OCI-LY3 (cell line): ENCODE results near the gene MNDA.
A peak's percentile ranks its signal among the peaks of the same experiment; 100 is the strongest.

Experiments used
- H2AFZ ChIP-seq: fragments of 200-600, 300-600 bp; shearing (Covaris generic); 2 replicates; pipeline ENCODE4 v1.6.0; 2014; ENCODE audit warnings: antibody characterized with exemption, low read depth, low read length
- H3K27ac ChIP-seq: fragments of 200-600, 300-600 bp; sonication (generic); 2 replicates; pipeline ENCODE4 v1.5.1; 2014; ENCODE audit warnings: mild to moderate bottlenecking, low read length, moderate library complexity, mixed read lengths
- H3K27me3 ChIP-seq: fragments of 200-600, 300-600 bp; sonication (generic); 2 replicates; pipeline ENCODE4 v1.6.1; 2014; ENCODE audit warnings: low read depth, low read length, mixed read lengths
- H3K36me3 ChIP-seq: fragments of 200-600, 300-600 bp; sonication (generic); replicated peaks from 2 replicates; pipeline ENCODE3; 2014; ENCODE audit warnings: low read depth, low read length, mixed read lengths
- H3K4me1 ChIP-seq: fragments of 300-600, 200-600 bp; sonication (generic); 2 replicates; pipeline ENCODE4 v1.6.1; 2014; ENCODE audit warnings: low read length, mixed read lengths
- H3K4me2 ChIP-seq: fragments of 200-600, 300-600 bp; sonication (generic); 2 replicates; pipeline ENCODE4 v1.6.1; 2014; ENCODE audit warnings: low read length, mixed read lengths
- H3K4me3 ChIP-seq: fragments of 300-600, 200-600 bp; sonication (generic); 2 replicates; pipeline ENCODE4 v1.5.1; 2014; ENCODE audit warnings: antibody characterized with exemption, mild to moderate bottlenecking, low read length, moderate library complexity
- H3K79me2 ChIP-seq: fragments of 300-600, 200-600 bp; shearing (Covaris generic); 2 replicates; pipeline ENCODE4 v1.6.1; 2014; ENCODE audit warnings: mild to moderate bottlenecking, low read length, mixed read lengths
- H3K9ac ChIP-seq: fragments of 300-600, 200-600 bp; shearing (Covaris generic); 2 replicates; pipeline ENCODE4 v1.6.0; 2014; ENCODE audit warnings: mild to moderate bottlenecking, low read length, moderate library complexity
- H3K9me3 ChIP-seq: fragments of 200-600, 300-600 bp; shearing (Covaris generic); 2 replicates; pipeline ENCODE4 v1.6.1; 2014; ENCODE audit warnings: low read length, mixed read lengths; ENCODE audit not compliant: insufficient read depth
- H4K20me1 ChIP-seq: fragments of 200-600, 300-600 bp; sonication (generic); 2 replicates; pipeline ENCODE4 v1.6.1; 2016; ENCODE audit warnings: low read length, mixed read lengths; ENCODE audit not compliant: insufficient read depth
- EZH2phosphoT487 ChIP-seq: fragments of 200-600 bp; shearing (Covaris generic); IDR thresholded peaks from 2 replicates; pipeline ENCODE4 v1.6.1; 2018; ENCODE audit warnings: antibody characterized with exemption, mixed run types, low read depth
- TF ChIP-seq, protein P1 (sequence below): fragments of 200-600, 300-600 bp; sonication (generic); IDR thresholded peaks from 2 replicates; pipeline ENCODE4 v1.5.1; 2014; ENCODE audit warnings: antibody characterized with exemption, low read length, low read depth

Gene MNDA

DNA sequence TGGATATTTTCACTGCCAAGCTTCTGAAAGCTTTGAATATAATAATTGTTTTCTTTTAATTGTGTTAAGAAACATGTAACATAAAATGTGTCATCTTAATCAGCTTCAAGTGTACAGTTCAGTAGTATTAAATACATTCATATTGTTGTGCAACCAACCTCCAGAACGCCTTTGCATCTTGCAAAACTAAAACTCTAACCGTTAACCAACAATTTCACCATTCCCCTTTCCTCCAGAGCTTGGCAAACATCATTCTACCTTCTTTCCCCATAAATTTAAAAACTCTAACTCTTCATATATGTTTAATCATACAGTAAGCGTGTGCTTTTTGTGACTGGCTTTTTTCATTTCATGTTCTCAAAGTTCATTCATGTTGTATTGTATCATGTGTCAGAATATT is 2.1 kb downstream of the MNDA start:
- Histone ChIP-seq H3K4me1 (peaks cover 19% of the 10 kb centered on the region), H3K27ac (peak overlapping the region; percentile 23; the same call in 1 of the 2 replicates), H3K36me3 (peaks cover 18% of the 10 kb centered on the region), H3K4me3 (peak overlapping the region; percentile 38), H3K4me2 (peak overlapping the region; percentile 11; the same call in 1 of the 2 replicates), H3K9me3 (peaks cover 22% of the 10 kb centered on the region), H4K20me1 (no peaks in the 10 kb centered on the region), H3K9ac (no peak overlapping the region; the same call in 1 of the 2 replicates), H2AFZ (no peak overlapping the region), H3K27me3 (no peaks in the 10 kb centered on the region), H3K79me2 (peaks cover 24% of the 10 kb centered on the region; the same call in 1 of the 2 replicates)
- TF ChIP-seq, protein P1, sequence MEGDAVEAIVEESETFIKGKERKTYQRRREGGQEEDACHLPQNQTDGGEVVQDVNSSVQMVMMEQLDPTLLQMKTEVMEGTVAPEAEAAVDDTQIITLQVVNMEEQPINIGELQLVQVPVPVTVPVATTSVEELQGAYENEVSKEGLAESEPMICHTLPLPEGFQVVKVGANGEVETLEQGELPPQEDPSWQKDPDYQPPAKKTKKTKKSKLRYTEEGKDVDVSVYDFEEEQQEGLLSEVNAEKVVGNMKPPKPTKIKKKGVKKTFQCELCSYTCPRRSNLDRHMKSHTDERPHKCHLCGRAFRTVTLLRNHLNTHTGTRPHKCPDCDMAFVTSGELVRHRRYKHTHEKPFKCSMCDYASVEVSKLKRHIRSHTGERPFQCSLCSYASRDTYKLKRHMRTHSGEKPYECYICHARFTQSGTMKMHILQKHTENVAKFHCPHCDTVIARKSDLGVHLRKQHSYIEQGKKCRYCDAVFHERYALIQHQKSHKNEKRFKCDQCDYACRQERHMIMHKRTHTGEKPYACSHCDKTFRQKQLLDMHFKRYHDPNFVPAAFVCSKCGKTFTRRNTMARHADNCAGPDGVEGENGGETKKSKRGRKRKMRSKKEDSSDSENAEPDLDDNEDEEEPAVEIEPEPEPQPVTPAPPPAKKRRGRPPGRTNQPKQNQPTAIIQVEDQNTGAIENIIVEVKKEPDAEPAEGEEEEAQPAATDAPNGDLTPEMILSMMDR, result no peak

DNA sequence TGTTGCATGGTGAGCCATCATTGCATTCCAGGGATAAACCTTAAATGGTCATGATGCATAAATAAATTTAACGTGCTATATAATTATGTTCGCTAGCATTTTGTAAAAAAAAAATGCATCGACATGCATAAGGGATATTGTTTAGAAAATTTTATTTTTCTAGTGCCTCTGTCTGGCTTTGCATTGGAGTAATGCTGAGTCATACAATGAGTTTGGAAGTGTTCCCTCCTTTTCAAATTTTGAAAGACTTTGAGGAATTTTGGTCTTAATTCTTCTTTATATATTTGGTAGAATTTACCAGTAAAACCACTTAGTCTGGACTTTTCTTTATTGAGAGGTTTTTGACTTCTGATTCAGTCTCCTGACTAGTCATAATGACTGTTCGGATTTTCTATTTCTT is 4.9 kb downstream of the MNDA start:
- Histone ChIP-seq H3K9ac (no peak overlapping the region), H3K9me3 (0 out of 2 replicates have a peak, but pooled peaks cover 10% of the 10 kb centered on the region), H2AFZ (no peak overlapping the region), H3K79me2 (peaks cover 26% of the 10 kb centered on the region; the same call in 1 of the 2 replicates), H3K4me2 (no peak overlapping the region), H4K20me1 (no peaks in the 10 kb centered on the region), H3K4me3 (no peak overlapping the region), H3K36me3 (peaks cover 19% of the 10 kb centered on the region), H3K4me1 (peaks cover 6% of the 10 kb centered on the region), H3K27ac (no peak overlapping the region), H3K27me3 (no peaks in the 10 kb centered on the region)
- TF ChIP-seq, protein P1, result no peak
- TF ChIP-seq EZH2phosphoT487, result no peak

DNA sequence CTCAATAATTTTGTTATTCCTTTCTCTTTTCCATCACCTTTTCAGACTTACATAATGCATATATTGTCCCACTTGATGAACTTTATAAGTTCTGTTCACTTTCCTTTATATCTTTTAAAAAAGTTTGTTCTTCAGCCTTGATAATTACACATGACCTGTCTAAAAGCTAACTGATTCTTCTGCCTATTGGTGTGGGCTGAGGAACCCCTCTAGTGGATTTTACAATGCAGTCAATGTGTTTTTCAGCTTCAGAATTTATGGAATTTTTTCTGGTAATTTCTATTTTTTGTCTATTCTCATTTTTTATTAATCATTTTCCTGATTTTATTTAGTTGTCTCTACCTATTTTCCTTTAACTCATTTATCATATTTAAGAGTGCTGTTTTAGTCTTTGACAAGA is 7.5 kb downstream of the MNDA start:
- Histone ChIP-seq H3K9ac (no peak overlapping the region), H3K4me3 (no peak overlapping the region), H4K20me1 (no peaks in the 10 kb centered on the region), H2AFZ (no peak overlapping the region), H3K9me3 (0 out of 2 replicates have a peak, but pooled peaks cover 10% of the 10 kb centered on the region), H3K4me2 (no peak overlapping the region), H3K4me1 (no peaks in the 10 kb centered on the region), H3K79me2 (peaks cover 18% of the 10 kb centered on the region; the same call in 1 of the 2 replicates), H3K36me3 (peaks cover 15% of the 10 kb centered on the region), H3K27ac (no peak overlapping the region), H3K27me3 (no peaks in the 10 kb centered on the region)
- no peak for TF ChIP-seq EZH2phosphoT487
- TF ChIP-seq, protein P1, result no peak

DNA sequence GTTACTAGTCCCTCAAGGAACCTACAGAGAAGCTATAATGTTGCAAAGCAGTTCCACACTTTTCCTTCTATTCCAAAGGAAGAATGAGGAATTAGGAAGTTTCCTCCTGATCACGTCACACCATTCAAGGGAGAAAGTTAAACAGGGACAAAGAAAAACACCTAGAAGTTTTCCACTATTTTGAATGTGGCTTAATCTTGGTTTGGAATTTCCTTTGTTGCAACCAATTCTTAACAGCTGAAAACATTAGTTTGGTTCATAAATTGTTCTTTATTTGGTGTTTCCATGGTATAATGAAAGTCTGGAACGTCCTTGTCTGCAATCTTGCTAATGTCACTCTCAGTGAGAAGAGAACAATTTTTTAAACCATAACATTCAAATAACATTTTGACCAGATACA is 8.4 kb downstream of the MNDA start:
- no peak for TF ChIP-seq EZH2phosphoT487
- TF ChIP-seq, protein P1, result no peak
- H3K9ac ChIP-seq, result no peak overlapping the region
- peaks cover 13% of the 10 kb centered on the region for H3K36me3 ChIP-seq
- 0 out of 2 replicates have a peak, but pooled peaks cover 10% of the 10 kb centered on the region for H3K9me3 ChIP-seq
- H3K27ac ChIP-seq, result no peak overlapping the region
- peaks cover 9% of the 10 kb centered on the region; the same call in 1 of the 2 replicates for H3K79me2 ChIP-seq
- no peak overlapping the region for H3K4me2 ChIP-seq
- no peaks in the 10 kb centered on the region for H3K27me3 ChIP-seq
- H2AFZ ChIP-seq, result no peak overlapping the region
- no peaks in the 10 kb centered on the region for H4K20me1 ChIP-seq
- H3K4me3 ChIP-seq, result no peak overlapping the region
- H3K4me1 ChIP-seq, result no peaks in the 10 kb centered on the region
